Stimulated activated CD4-positive, alpha-beta T cell treated with anti-CD3 and anti-CD28 coated beads, Interleukin-1b, Interleukin-23, amount 100 ng/mL, for 4 hours (primary cell): Measurements from ENCODE around the gene CD248.
"Not testable (repeated sequence)": the region's sequence is repeated elsewhere in the genome, so short reads cannot be mapped to it uniquely, and the experiment has no call there.

Source experiments
- DNase-seq, 2 donors: peaks; one replicate each; pipeline ENCODE4 v3.0.0-alpha.2; 2020; ENCODE audit warnings: low read depth in 2 of 2

CD248 gene

DNA sequence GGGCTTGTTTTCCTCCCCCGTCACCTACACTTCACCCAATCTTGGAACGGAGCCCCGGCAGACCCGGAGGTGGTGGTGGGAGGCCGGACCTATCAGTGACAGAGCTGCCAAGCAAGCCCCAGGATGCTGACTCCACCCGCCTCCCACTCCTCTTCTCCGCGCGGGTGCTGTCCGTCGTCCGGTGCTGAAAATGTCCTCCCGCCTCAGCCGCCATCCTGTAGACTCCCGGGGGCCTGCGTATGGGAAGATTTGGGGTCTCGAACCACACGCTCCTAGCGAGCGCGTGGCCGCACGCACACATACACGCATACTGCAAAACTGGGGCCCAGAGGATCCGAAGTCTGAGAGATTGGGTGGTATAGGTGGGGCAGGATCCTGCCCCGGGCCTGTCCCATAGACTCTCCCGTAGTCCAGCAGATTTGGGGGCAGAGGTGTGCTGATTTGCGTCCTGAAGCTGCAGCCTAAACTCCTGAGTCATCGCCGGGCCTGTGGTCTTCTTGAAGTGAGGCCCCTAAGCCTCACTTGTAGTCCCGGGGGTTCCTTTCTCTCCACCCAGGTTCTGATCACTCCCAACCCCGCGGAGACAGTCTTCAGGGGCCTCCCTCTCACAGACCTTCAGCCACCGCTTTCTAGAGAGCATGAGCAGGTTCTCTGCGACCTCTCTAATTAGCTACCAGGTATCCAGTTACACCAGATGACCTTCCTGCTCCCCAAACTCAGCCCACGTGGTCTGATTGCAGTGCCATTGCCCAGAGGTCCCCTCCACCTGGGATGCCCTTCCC, 27.1 kb downstream of the CD248 start:
- peak; percentile 64 to 74 for DNase-seq

DNA sequence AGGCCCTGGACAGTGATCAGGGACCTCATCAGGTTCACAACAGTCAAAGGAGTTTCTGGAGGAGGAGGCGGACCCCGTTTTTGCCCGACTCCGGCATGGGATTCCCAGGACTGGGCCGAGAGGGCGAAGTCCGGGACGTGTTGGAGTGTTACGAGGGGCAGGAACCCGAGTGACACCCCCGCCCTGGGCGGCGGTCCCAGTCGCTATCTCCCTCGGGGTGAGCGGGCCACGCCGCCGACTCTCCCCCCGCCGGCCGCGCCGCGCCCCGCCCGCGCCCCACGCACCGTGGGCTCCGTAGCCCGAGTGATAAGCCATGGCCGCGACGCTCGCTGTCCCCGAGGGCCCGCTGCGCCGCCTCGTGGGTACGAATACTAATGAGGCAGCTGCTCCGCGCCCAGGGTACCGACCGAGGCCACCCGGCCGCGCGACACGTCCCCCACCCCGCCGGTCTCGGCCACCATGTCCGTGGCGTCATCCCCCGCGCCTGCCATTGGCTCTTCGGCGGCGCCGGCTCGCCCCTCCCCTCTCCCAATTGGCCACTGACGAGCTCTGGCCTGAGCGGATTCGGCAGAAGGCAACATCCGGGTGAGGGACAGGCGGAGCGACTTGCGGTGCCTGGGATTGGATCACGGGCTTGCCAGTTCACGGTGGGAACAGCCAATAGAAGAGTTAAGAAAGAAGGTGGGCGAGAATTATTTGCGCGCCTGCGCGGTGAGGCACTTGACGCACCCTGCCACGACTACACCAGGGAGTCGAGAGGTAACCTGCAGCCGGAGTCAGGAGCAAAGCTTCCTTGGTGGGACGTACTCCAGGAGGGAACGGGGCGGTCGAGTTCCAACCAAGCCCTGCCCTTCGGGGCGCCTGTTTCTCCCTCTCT, 27.9 kb downstream of the CD248 start, which contains the start of gene YIF1A:
Gene YIF1A, minus strand, starts transcription at position 473 of the 877 bp plus-strand sequence. Its CDS starts 158 bp downstream, at position 315.
- DNase-seq: peak; percentile 95

DNA sequence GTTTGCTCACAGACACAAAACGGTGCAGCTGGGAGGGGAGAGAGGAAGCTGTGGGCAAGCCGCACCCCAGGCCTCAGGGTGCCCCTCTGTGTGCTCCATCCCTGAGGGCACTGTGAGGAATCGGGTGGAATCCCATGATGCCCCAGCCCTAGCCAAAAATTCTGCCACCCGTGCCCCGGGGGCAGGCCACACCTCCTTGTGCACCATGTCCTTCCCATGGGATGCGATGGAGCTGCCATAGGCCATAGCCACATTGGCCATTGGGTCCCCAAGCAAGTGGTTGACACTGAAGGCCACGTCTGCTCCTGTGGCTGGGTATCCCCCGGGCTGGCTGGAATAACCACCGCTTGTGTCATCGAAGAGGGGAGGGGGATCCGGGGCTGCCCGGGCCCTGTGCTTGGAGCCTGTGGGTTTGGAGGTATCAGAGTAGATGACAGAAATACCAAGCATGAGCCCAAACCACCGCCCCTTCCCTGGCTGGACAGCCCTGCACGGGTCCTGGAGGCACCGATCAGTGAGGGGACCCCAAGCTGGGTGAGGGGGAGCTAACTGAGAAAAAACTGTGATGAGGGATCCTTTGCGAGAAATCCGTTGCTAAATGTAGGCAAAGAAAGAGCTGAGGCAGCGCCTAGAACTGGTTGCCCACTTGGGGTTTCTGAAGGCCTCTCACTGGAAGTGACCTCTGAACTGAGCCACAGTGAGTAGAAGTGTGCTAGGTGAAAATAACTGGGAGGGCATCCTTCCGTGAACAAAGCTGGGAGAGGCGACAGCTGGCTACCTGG, 28.8 kb downstream of the CD248 start:
- DNase-seq: no peak

DNA sequence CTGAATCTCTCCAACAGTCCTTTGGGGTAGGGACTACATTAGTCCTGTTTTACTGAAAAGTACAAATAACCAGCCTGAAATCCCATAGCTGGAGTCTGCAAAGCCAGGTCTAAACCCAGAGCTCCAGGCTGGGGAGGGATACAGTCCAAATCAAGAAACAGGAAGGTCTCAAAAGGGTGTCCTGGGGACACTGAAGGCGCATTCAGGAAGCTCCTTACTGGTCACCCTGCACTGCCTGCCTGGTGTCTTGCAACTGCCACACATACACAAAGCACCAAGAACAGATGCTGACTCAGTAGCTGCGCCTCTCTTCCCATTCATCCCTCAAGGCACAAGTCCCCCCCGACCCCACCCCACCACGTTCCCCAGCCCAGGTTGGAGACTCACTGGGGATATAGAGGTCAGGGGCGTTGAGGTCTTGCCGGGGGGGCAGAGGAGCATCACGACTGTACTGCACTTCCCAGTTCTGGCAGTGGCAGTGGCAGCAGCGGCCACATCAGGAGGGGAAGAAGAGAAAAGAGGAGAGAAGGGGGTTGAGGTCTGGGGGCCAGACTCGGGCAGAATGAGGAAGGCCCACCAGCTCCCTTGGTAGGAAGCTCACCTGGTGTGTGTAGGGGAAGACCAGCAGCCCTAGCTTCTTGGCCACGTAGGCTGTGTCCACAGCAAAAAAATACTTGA, 29.5 kb downstream of the CD248 start:
- no peak for DNase-seq

DNA sequence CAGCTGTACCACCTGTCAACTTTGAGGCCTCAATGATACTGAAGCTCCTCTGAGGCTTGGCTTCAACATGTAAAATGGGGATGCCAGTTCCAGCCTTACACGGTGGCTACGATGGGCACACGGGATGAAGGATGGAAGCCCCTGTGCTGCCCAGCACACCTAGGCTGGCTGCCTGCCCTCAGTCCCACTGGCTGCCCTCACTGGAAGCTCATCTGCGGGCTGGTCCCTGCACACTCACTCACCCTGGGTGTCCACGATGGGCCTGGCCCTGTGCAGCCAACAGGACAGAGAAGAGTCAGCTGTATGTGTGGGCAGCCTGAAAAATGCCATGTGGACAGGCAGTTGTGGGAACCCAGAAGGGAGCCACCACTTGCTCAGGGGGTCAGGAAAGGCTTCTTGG, 30.1 kb downstream of the CD248 start:
- no peak for DNase-seq

DNA sequence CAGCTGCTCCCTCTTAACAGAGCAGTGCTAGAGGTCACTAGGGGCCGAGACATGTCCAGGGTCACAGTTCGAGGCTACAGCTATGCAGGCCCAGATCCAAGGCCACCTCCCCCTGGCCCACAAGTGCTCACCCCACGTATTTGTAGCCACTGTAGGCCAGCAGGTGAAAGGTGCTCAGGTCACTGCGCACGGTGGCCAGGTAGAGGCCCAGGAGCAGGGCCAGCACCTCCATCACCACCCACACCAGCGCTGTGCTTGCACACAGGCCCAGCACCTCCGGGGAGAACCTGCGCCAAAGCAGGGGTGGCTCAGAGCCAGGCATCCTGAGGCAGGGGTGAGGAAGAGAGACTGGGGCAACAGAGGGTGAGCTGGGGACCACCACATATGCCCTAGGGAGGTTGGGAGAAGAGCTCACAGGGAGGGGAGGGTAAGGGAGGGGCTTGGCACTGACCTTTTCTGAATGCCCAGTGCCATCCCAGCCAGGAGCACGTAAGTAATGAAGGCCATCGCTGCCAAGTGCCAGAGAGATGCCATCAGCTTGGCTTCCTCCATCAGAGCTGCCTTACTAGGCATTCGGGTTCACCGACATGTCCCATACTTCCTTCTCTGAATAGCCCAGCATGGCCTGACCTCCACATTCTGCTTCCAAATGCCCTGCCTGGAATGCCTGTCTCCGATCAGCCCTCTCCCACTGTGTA, 31.4 kb downstream of the CD248 start:
- DNase-seq: no peak

DNA sequence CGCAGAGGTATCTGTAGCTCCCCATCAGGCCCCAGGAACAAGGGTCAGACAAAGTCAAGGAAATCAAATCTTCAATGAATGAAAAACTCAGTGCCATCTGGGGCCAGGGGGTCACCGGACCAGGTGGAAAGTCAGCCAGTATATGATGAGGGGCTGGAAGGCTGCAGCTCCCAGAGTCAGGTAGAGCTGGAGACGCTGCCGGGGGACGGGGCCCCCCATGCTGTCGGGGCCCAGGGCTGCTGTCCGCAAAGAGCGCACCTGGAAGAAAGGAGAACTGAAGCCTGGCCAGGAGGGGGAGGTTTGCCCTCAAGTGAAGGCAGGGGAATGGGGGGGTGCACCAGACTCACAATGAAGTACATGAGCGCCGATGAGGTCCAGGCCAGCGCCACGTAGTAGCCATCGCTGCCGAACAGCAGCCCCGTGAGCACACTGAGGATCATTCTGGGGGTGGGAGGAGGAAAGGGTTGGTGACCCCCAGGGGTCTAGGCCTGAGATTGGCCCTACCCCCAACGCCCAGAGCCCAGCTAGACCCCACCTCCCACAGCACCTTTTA, 32.2 kb downstream of the CD248 start:
- DNase-seq: no peak

DNA sequence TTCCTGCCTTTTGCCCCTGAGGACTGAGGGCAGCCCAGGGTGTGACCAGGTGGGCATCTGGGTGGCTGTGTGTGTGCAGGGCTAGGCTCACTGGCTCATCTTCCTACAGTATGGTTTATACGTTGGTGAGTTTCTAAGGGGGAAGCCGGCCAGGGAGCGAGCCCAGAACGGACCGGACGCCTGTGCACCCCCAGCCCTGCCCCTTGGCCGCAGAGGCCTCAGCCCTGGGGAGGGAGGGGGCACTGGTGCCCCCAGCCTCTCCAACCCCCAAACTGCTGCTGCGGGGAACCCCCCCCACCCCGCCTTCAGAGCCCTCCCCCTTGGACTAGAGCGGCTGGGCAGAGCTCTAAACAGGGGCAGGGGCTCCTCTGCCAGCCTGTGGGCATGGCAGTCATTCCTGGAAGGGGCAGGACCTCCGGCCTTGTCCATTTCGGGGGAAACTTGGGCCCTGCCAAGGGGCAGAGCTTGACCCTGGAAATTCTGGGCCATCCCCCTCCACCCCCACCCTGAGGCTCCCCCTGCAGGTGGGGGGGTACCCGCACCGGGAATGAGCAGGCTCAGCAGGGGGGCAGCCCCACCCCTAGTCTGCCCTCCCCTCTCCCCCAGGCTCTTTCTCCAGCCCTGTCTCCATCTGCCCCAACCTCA, 33.3 kb downstream of the CD248 start:
- DNase-seq: no peak

DNA sequence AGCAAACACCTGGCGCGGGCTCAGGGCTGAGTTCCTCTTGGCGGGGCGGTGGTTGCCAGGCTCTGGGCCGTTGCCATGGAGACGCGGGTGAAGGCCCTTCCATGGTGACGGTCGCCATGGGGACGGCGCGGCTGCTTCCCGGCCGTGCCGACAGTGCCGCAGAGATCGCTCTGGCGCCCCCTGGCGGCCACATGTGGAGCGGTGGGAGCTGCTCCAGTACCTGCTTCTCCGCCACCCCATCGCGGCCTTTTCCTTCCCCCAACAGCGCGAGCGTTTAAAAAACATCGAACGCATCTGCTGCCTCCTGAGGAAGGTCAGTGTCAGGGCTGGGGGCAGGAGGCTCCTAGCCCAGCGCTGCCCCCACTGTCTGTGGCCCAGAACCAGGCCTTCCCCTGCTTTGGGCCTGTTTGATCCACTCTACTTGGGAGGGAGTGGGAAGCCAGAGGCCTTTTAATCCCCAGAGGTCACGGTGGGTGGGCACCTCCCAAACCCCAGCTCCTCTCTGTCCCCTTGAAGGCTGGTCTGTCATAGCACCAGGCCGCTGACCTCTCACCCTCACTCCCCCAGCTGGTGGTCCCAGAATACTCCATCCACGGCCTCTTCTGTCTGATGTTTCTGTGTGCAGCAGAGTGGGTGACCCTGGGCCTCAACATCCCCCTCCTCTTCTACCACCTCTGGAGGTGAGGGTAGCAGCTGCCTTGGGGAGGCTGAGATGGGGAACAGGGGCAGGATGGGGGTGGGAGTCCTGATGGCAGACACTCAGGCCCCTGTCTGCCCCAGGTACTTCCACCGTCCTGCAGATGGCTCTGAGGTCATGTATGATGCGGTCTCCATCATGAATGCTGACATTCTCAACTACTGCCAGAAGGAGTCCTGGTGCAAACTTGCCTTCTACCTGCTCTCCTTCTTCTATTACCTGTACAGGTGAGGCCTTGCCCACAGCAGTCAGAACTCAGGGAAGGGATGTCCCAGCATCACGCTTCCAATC, 34.1 kb downstream of the CD248 start:
- DNase-seq: peak; percentile 98 to 99

DNA sequence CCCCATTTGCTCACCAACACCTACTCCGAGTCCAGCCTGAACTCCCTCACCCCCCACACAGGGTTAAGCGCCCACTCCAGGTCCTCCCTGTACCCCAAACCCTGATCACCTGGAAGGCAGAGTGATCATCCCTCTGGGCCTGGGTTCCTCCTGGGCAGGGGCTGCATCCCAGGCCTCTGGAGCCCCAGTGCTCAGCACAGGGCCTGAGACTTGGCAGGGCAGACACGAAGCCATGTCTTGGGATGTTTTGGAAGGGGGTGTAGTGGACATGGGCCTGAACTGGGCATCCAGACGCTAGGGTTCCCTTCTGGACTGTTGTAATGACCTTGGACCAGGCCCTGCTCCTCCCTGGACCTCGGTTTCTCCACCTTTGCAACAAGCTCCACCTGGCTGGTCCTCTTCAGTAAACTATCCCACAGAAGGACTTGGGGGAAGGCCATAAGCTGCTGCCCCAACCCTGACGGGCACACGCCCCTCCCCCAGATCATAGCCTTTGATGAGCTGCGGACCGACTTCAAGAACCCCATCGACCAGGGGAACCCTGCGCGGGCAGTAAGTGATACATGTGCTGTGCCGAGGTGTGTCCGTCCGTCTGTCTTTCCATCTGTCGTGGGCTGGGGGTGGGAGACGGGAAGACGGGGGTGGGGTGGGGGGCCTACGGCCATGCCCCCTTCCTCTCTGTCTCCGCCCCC, 34.9 kb downstream of the CD248 start:
- no peak for DNase-seq

DNA sequence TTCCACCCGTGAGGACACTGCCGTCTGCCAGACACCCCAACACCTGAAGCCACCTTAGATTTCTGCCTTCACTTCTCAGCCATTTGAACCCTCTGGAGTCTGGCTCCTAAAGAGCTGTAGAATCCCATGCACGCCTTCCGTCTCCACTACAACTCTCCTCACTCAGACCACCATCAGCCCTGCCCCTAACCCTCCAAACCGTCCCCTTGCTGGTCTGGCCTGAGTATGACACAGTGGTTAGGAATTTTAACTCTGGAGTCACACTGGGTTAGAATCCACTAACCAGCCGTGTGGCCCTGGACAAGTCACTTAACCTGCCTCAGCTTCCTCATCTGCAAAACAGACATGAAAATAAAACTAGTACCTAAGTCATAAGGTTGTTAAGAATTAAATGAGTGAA, 35.8 kb downstream of the CD248 start:
- DNase-seq: no peak

DNA sequence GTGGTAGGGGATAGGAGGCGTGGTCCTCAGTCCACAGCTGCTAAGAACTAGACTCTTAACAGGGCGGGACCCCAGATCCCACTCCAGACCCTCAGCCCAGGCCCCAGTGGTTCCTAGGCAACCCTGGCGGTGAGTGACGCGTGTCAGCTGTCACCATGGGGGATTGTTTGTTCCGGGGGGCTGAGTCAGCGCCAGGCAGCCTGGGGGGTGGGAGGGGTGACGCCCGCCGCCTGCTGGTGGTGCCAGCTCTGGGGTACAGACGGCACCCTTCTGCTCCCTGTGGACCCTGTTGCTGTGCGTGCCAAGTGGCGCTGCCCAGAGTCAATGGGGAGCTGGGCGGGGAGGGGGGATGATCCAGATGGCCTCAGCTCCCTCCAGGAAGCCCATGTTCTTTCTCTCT, 36.4 kb downstream of the CD248 start:
- no peak for DNase-seq

DNA sequence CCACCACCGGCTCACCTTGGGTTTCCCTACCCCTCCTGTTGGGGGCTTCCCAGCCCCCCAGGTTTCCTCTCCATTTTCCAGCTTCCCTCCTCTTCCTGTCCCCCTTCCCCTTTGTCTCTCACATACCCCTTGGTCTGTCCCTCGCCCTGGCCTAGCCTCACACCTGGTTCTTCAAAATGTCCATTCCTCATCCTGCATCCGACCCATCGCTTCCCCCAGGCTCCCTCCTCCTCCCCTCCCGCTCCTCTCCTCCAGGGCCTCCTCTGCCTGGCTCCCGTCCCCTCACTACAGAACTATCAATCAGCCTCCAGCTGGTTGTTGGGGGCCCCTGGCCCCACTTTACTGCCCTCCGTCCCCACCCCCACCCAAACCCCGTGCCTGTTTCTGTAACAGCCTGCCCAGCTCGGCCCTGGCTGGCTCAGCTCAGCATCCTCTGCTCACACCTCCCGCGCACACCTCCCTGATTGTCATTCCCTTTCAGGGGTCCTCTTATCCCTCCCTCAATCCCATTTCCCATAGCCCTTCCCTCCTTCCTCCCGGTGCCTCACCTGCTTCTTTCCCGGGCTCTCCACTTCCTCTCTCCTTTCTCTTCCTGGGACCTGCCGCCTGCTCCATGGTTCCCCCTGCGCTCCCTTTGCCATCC, 37.6 kb downstream of the CD248 start:
- no peak for DNase-seq

DNA sequence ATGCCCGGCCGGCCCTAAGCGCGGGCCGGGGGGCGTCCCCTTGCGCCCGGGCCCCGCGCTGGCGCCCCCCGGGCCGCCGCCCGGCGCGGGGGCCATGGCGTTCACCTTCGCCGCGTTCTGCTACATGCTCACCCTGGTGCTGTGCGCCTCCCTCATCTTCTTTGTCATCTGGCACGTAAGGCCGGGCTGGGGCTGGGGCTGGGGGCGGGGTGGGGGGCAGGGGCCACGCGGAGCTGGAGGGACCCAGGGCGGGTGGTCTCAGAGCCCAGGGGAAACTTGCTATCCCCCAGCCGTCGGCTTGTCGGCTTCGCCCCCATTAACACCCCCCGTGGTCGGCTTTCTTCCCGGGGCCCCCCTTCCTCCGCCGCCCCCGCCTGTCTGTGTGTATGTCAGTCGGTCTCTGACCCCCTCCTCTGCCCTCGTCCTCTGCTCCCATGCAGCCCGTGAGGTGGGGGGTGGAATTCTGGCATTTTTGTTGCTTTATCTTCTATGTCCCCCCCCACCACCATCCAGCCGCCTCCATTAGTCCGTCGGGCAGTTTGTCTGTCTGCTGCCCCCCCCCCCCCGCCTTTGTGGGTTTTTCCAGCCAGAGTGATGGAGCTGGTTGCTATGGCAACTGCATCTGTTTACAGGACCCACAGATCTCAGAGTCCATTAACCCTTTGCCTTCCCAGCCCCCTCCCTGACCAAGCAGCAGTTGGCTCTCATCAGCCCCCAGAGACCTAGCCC, 38.3 kb downstream of the CD248 start:
- DNase-seq: no peak

DNA sequence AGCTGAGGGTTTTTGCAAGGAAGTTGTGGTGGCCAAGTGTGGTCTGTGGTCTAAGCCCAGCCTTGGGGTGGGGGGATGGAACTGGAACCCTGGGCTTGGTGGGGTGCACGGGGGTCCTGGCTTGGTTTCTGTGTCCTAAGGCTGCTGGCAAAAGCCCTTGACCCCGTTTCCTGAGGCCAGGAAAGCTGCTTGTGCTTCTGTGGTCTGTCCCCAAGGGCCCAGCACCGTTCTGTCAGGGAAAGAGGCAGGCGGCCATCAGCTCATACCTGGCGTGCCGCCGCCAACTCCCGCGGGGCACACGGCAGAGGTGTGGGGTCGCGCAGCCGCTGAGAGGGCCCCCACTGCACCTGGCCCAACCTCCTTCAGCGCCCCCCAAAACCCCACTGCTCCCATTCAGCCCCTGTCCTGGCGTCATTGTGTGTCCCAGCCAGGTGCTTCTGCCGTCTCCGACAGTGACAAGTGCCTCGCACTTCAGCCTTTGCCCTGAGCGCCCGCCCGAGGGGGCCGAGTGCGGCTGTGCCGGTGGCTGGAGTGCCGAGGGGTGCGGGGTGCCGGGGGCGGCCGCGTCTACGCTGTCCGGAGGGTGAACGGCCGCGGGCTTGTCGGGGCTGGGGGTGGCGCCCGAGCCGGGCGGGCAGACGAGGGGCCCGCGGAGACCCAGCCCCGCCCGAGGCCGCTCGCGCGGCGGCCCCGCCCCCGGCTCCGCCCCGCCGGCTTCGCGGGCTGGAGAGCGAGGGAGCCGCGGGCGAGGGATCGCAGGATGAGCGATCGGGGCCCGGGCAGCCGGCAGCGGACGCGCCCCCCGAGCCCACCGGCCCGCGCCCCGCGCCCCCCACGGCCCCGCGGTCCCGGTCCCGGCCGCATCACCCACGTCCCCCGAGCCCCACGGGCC, 39.1 kb downstream of the CD248 start, which contains the start of gene CNIH2:
Gene CNIH2, plus strand, starts transcription at position 705 of the 892 bp plus-strand sequence. CDS start 282 bp downstream, outside the sequence.
- peak in 1 of 2 donors; percentile 57 for DNase-seq

DNA sequence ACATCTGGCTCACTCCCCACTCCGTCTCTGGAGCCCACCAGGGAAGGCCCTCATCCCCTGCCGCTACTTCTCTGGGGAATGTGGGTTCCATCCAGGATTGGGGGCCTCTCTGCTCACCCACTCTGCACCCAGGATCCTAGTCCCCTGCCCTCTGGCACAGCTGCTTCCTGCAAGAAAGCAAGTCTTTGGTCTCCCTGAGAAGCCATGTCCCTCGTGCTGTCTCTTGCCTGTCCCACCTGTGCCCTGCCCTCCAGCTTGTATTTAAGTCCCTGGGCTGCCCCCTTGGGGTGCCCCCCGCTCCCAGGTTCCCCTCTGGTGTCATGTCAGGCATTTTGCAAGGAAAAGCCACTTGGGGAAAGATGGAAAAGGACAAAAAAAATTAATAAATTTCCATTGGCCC, 39.8 kb downstream of the CD248 start:
- not testable (repeated sequence) for DNase-seq
